HG02623 (cell line): Measurements from ENCODE around the gene LY6G6F.
A peak's percentile ranks its signal among the peaks of the same experiment; 100 is the strongest.

ENCODE experiments used
- ATAC-seq: cut with Tn5 transposase; IDR thresholded peaks from one replicate; pipeline ENCODE4 v1.9.1; 2021; ENCODE audit warnings: moderate library complexity; ENCODE audit not compliant: unreplicated experiment

The LY6G6F gene, protein sequence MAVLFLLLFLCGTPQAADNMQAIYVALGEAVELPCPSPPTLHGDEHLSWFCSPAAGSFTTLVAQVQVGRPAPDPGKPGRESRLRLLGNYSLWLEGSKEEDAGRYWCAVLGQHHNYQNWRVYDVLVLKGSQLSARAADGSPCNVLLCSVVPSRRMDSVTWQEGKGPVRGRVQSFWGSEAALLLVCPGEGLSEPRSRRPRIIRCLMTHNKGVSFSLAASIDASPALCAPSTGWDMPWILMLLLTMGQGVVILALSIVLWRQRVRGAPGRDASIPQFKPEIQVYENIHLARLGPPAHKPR

DNA sequence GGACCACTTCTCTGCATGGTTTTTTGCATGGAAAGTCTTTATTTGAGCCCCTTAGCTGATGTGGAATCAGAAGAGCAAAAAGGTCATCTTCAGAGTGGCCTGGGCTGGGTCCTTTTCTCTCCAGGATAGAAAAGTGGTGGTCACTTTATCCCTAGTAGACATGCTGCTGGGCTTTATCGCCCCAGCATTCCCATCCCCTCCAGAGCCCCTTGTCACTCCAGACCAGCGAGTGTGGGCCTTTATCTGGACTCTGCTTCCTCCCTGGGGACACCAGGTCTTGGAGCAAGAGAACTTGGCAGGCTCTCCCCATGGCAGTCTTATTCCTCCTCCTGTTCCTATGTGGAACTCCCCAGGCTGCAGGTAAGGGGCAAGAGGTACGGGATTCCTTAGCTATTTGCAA, at the start of gene LY6G6F:
Gene LY6G6F (plus strand): TSS at position 268 of the 400 bp plus-strand sequence. CDS start 41 bp downstream, at position 309.
- no peak for ATAC-seq

DNA sequence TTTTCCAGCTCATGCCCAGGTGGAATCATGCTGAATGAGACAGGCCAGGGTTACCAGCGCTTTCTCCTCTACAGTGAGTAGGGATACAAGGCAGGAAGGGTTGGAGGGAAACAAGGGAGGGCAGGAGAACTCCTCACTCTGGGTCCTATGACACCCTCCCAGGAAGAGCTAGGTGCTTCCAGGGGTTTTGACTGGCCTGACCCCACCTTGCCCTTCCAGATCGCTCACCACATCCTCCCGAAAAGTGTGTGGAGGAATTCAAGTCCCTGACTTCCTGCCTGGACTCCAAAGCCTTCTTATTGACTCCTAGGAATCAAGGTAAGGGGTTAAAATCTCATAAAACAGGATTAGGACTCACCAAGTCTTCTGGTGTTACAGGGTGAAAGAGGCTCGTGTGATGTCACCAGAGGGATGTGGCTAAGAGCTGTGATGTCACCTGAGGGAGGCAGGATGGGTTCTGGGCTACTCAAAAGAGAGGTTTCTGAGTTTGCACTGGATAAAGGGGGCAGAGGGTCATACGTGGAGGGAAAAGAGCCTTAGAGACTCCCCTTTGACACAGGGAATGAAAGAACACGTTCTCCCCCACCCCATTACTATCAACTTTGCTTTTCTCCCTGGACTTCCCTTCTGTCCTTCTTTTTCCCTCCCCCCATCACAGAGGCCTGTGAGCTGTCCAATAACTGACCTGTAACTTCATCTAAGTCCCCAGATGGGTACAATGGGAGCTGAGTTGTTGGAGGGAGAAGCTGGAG, 49.1 kb upstream of the LY6G6F start:
- no peak for ATAC-seq

DNA sequence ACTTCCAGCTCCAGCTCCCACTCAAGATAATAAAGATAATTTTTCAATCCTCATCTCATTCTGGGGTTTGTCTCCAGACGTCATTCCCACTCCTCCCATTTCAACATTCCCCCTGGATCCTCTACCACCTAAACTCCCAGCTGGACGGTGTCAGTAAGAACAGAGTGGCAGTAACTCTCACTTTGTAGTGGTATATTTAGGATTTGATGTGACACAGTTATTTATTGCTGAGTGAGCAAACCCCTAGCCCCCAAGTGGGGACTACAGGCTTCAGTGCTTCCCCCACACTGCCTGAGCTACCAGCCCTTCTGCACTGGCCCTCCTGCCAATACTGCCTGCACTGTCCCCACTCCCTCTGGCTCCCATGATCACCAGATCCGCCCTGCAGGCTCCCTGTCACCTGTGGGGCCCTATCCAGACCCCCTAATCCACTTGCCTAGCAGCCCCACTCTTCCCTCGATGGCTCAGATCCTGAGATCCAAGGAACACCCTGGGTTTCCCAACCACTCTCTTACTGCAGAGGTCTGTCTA, 48.4 kb upstream of the LY6G6F start:
- no peak for ATAC-seq

GRCh38 chr6:31658983-31659648, 47.5 kb upstream of the LY6G6F start:
- ATAC-seq, result no peak

GRCh38 chr6:31659649-31660380, 46.9 kb upstream of the LY6G6F start:
- no peak for ATAC-seq

DNA sequence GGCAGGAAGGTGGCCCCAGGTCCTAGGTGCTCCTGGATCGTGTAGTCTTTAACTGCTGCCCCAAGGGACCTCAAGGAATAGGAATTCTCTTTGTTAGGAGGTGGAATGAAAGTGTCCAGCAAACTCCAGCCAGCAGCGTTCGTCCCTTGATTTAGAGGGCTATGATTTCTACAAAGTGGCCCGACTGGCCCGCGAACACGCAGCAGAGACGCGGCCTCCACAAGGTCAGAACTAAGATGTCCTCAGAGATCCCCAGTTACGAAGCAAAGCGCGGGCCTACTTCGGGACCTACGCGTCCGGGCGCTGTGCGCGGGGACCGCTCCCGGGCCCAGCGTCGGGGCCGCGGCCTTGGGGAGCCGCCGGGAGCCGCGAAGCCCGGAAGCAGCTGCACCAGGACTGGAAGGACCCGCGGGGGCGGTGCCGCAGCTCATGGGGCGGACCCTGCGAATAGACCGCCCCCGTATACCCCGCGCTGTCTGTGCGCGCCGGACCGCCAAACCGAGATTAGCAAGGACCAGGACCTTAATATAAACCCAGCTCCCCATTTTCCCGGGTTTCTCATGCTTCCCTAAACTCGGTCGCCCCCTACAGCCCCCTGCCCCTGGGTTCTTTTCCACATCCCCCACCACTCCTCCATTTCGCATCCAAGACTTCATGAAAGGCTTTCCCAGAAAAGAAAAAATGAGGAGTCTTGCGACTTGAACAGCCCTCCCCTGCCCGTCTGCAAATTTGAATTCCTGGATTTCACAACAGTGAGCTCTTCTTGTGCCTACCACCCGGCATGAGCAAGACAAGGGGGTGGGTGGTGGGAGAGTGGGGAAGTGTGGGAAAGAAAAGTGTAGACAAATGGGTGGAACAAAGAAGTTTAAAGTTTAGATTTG, 46.0 kb upstream of the LY6G6F start, which contains the start of gene C6orf47:
Gene C6orf47 (minus strand): TSS at position 398 of the 881 bp plus-strand sequence. CDS start 831 bp downstream, outside the sequence.
- ATAC-seq, result peak; percentile 53

DNA sequence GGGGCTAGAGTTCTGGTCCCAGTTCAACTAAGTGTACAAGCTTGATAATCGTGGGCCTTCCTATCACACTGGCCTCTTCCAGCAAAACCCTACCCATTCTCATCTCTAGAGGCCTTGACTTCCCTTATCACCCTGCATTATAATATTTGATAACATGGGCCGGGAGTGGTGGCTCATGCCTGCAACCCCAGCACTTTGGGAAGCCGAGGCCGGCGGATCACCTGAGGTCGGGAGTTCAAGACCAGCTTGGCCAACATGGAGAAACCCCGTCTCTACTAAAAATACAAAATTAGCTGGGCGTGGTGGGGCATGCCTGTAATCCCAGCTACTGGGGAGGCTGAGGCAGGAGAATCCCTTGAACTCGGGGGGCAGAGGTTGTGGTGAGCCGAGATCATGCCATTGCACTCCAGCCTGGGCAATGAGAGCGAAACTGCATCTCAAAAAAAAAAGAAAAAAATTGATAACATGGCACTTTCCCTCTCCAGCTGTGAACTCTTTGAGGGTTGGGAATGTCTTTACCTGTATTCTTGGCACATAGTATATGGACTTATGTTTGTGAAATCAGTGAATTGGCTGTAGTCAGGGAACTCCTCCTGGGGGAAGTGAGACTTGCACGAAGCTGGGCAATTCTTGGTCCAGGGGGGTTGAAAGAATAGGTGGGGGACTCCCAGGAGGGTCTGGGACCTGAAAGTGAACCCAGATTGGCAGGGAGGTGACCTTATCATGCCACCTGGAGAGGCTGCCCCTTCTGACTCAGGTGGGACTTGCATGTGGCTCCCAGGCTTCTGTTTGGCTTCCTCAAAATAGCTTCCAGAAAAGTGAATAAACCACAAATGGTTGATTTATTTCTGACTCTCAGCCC, 45.2 kb upstream of the LY6G6F start:
- no peak for ATAC-seq

GRCh38 chr6:31662124-31662723, 44.4 kb upstream of the LY6G6F start:
- no peak for ATAC-seq

GRCh38 chr6:31663126-31663960, 43.3 kb upstream of the LY6G6F start:
- no peak for ATAC-seq

- no peak for ATAC-seq
These were observed 42.5 kb upstream of the LY6G6F start for GRCh38 chr6:31663961-31664789.

DNA sequence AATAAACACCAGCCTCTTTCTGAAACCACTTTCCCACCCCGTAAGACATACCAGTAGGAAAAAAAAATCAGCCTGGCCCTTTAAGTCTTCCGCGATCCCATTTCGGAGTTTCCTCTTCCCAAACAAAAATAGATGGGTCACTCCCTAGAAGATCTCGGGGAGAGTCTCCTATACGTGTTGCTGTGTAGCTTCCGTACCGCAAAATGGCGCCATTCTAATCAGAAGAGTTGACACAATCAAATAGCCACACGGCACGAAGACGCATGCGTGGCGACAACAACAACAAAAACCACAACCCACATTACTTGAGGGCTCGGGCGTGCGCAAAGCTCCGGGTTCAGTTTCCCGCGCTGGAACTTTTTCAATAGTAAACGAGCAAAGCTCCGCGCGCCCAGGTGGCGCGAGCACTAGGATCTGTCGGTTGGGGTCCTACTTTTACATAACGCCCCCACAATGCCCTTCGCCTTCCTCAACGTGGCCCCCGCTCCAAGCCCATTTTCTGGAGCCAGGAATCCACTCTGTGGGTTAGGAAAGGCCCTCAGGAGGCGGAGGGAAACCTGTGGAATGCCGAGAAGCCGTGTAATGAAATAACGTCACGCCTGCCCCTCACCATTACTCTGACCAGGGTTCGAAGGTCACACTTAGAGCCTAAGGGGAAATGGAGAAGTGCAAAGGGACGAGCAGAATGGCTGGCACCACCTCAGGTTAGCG, 41.7 kb upstream of the LY6G6F start, which contains the start of gene GPANK1:
Gene GPANK1 (minus strand): TSS at position 208 of the 711 bp plus-strand sequence. CDS start 519 bp downstream, outside the sequence.
- no peak for ATAC-seq

- peak; percentile 83 for ATAC-seq
These were observed 40.9 kb upstream of the LY6G6F start, which contains the start of gene CSNK2B for GRCh38 chr6:31665501-31666336. TSS of gene CSNK2B (plus strand) at chr6:31666080. CDS start at chr6:31666832, 752 bp downstream.

DNA sequence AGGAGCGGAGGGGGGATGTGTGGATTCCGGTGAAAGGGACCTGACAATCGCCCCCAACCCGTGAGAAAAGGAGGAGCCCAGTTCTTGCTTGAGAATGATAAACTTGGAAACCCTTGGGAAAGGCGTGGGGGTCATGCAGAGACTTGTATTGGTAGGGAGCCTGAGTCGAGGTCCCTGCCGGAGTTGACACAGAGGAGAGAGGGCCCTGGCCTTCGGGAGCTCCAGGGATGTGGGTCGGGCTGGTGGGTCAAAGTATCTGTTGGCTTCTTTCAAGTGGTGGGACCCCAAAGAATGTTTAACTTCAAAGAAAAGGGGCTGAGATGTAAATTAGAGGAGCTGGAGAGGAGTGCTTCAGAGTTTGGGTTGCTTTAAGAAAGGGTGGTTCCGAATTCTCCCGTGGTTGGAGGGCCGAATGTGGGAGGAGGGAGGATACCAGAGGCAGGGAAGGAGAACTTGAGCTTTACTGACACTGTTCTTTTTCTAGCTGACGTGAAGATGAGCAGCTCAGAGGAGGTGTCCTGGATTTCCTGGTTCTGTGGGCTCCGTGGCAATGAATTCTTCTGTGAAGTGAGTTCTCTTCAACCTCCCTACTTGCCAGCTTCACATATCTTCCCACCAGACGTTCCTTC, 40.2 kb upstream of the LY6G6F start:
- no peak for ATAC-seq

DNA sequence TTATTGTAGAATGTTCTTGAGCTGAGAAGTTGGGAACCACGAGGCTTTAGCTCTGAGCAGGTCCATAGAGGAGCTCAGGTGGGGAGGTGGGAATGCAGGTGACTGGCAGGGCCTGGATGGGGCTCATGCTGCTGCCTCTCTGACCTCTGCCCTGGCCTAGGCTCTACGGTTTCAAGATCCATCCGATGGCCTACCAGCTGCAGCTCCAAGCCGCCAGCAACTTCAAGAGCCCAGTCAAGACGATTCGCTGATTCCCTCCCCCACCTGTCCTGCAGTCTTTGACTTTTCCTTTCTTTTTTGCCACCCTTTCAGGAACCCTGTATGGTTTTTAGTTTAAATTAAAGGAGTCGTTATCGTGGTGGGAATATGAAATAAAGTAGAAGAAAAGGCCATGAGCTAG, 37.0 kb upstream of the LY6G6F start, which contains the start of gene LY6G5B:
Gene LY6G5B (plus strand): TSS at position 301 of the 400 bp plus-strand sequence. CDS start 975 bp downstream, outside the sequence.
- ATAC-seq, result no peak
